ENCODE results near the gene SEMA6D.

The SEMA6D gene

GRCh38 chr15:47820057-47820746 lies 102.9 kb downstream of the SEMA6D start:
- H3K27ac ChIP-seq, result no peak overlapping the region
- TF ChIP-seq CTCF (conservative IDR thresholded peaks at IDR 0.05), result no peak
- no peak for TF ChIP-seq ZFX (IDR thresholded peaks at IDR 0.05)

GRCh38 chr15:47820747-47821319 lies 103.5 kb downstream of the SEMA6D start:
- TF ChIP-seq CTCF (conservative IDR thresholded peaks at IDR 0.05), result no peak
- TF ChIP-seq ZFX (IDR thresholded peaks at IDR 0.05), result no peak
- no peak overlapping the region for H3K27ac ChIP-seq

- no peak for TF ChIP-seq ZFX (IDR thresholded peaks at IDR 0.05)
- no peak for TF ChIP-seq CTCF (conservative IDR thresholded peaks at IDR 0.05)
- H3K27ac ChIP-seq, result no peak overlapping the region
Measured at GRCh38 chr15:47822048-47822447, 104.7 kb downstream of the SEMA6D start.

Measured in C4-2B (cell line).